ENCODE measurements around the gene C16orf54. TPM values are rescaled to one million over a fixed set of nuclear protein-coding genes. Genes with fewer than 3 reads are reported as not detected.
A peak's percentile ranks its signal among the peaks of the same experiment; 100 is the strongest.
"Not testable (repeated sequence)": the region's sequence is repeated elsewhere in the genome, so short reads cannot be mapped to it uniquely, and the experiment has no call there.

The C16orf54 gene
- total RNA-seq, 1 donor from 2014 or later: not detected

GRCh38 chr16:29709657-29710056 is 36.1 kb downstream of the C16orf54 start:
- DNase-seq (ENCODE audit: low read depth): not testable (repeated sequence)

GRCh38 chr16:29708917-29709600 is 36.7 kb downstream of the C16orf54 start:
- DNase-seq (ENCODE audit: low read depth): no peak

- not testable (repeated sequence) for DNase-seq (ENCODE audit: low read depth)
Measured at GRCh38 chr16:29707160-29707559, 38.6 kb downstream of the C16orf54 start.

GRCh38 chr16:29705030-29705429 is 40.8 kb downstream of the C16orf54 start:
- DNase-seq (ENCODE audit: low read depth): no peak

GRCh38 chr16:29702269-29702668 is 43.5 kb downstream of the C16orf54 start:
- DNase-seq (ENCODE audit: low read depth): no peak

DNA sequence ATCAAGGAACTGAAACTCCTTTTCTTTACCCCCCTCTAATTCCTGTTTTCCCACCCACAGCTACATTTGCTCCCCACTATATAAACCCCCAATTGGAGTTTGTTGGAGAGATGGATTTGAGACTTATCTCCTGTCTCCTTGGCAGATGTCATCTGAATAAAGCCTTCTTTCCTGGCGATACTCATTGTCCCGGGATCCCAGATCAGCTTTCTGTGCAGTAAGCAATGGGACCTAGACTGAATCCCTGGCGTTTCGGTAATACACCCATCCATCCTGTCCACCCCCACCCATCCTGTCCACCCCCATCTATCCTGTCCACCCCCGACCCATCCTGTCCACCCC is 44.6 kb downstream of the C16orf54 start:
- no peak for DNase-seq (ENCODE audit: low read depth)

DNA sequence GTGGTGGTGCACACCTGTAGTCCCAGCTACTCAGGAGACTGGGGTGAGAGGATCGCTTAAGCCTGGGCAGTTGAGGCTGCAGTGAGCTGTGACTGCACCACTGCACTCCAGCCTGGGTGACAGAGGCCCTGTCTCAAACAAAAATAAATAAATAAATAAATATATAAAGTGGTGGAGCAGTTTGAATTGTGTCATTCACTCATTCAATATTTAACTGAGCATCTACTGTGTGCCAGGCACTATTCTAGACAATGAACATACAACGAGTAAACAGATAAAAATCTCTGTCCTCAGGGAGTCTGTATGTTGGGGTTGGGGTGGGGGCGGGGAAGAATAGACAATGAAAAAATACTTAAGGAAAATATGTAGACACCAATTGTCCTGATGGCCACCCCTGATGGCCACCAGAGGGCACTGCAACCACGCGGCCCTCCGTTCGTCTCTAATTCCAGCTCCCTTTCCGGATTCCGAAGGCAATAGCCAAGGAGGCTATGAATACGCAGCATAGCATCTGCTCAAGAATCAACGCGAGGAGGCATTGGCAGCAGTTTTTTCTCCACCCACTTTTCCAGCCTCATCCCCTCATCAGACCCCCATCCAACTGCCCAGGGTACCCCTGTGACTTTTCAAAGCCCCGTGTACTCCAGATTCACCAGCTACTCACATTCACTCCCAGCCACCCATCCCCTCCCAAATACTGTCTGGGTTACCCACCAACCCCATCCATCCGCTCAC is 45.4 kb downstream of the C16orf54 start:
- peak; percentile 80 for DNase-seq (ENCODE audit: low read depth)

- DNase-seq (ENCODE audit: low read depth): no peak
Measured at GRCh38 chr16:29699324-29700219, 46.2 kb downstream of the C16orf54 start.

- no peak for DNase-seq (ENCODE audit: low read depth)
Measured at GRCh38 chr16:29698484-29699323, 47.1 kb downstream of the C16orf54 start.

GRCh38 chr16:29698042-29698441 is 47.7 kb downstream of the C16orf54 start:
- no peak for DNase-seq (ENCODE audit: low read depth)

DNA sequence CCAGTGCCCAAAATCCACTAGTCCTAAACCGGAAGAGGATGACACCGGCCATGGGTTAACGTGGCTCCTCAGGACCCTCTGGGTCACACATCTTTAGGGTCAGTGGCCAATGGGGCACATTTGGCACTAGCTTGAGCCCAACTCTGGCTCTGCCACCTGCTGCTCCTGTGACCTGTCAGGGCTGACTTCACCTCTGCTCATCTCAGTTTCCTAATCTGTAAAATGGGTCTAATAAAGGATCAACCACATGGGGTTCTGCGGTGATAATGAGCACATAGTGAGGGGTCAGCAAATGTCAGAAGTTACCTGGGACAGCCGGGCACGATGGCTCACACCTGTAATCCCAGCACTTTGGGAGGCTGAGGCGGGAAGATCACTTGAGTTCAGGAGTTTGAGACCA is 48.4 kb downstream of the C16orf54 start:
- DNase-seq (ENCODE audit: low read depth): no peak

- no peak for DNase-seq (ENCODE audit: low read depth)
Measured at GRCh38 chr16:29696881-29697331, 48.9 kb downstream of the C16orf54 start.

- not testable (repeated sequence) for DNase-seq (ENCODE audit: low read depth)
Measured at GRCh38 chr16:29695675-29696074, 50.1 kb downstream of the C16orf54 start.

- peak; percentile 99 for DNase-seq (ENCODE audit: low read depth)
Measured at GRCh38 chr16:29694384-29695195, 51.2 kb downstream of the C16orf54 start.

GRCh38 chr16:29692606-29693005 is 53.2 kb downstream of the C16orf54 start:
- not testable (repeated sequence) for DNase-seq (ENCODE audit: low read depth)

Other genes starting within 250 kb of the C16orf54 start
- gene NPIPB12, start 239.6 kb downstream of the C16orf54 start, total RNA-seq: 5.8 and 8.1 TPM in 2 replicates
- not detected in 2 replicates for gene SPN, start 82.7 kb downstream of the C16orf54 start, total RNA-seq
- 20.7 and 31.0 TPM in 2 replicates for gene QPRT, start 66.8 kb downstream of the C16orf54 start, total RNA-seq
- not detected in 2 replicates for gene ZG16, start 32.3 kb upstream of the C16orf54 start, total RNA-seq
- 10.2 and 10.9 TPM in 2 replicates for gene KIF22, start 44.8 kb upstream of the C16orf54 start, total RNA-seq
- gene MAZ, start 60.5 kb upstream of the C16orf54 start, total RNA-seq: 136 and 218 TPM in 2 replicates
- gene PRRT2, start 66.2 kb upstream of the C16orf54 start, total RNA-seq: 0.83 and 3.1 TPM in 2 replicates
- 38.4 and 49.0 TPM in 2 replicates for gene PAGR1, start 70.2 kb upstream of the C16orf54 start, total RNA-seq
- 361 and 417 TPM in 2 replicates for gene MVP, start 74.5 kb upstream of the C16orf54 start, total RNA-seq
- 47.2 and 53.9 TPM in 2 replicates for gene CDIPT, start 117.2 kb upstream of the C16orf54 start, total RNA-seq
- gene SEZ6L2, start 153.6 kb upstream of the C16orf54 start, total RNA-seq: 6.4 and 11.8 TPM in 2 replicates
- 3.9 and 4.0 TPM in 2 replicates for gene ASPHD1, start 154.5 kb upstream of the C16orf54 start, total RNA-seq
- gene KCTD13, start 180.2 kb upstream of the C16orf54 start, total RNA-seq: 6.8 and 9.3 TPM in 2 replicates
- 89.8 and 92.2 TPM in 2 replicates for gene TMEM219, start 216.1 kb upstream of the C16orf54 start, total RNA-seq
- 49.9 and 75.7 TPM in 2 replicates for gene TAOK2, start 227.9 kb upstream of the C16orf54 start, total RNA-seq
- gene HIRIP3, start 249.6 kb upstream of the C16orf54 start, total RNA-seq: 11.9 and 12.7 TPM in 2 replicates